K562 (cell line): ENCODE results near the gene SERPINA5. TPM values are rescaled to one million over a fixed set of nuclear protein-coding genes. Genes with fewer than 3 reads are reported as not detected.

ENCODE experiments used
- MGA ChIP-seq: fragments of 450-650 bp; IDR thresholded peaks from 2 replicates; pipeline ENCODE4 v1.6.1; 2016; ENCODE audit warnings: mild to moderate bottlenecking, moderate library complexity
- MLLT1 ChIP-seq, 2 experiments: fragments of 450-650 bp; IDR thresholded peaks; 2 replicates each; pipeline ENCODE4 v1.6.1; 2016
- RFX1 ChIP-seq: fragments of 450-650 bp; IDR thresholded peaks from 2 replicates; pipeline ENCODE4 v1.6.1; 2016; ENCODE audit warnings: mild to moderate bottlenecking, moderate library complexity
- polyA plus RNA-seq, 8 experiments: library from polyadenylated mRNA; depleted of rRNA in 4 of 8; stranded (reverse) in 5 of 8; unstranded in 3 of 8; fragments of >200 nt; fragmentation: Nextera tagmentation in 2 of 8; fragmentation: Illumina TruSeq in 1 of 8; extraction: Ambion mirVana in 2 of 8; extraction: Trizol in 1 of 8; gene quantifications; 2 replicates each; pipeline versions ENCODE4 v1.2.1 to v1.2.3, GENCODE V29; 2011 to 2014; ENCODE audit warnings: inconsistent platforms in 1 of 8, missing spikeins in 1 of 8
- total RNA-seq, 7 experiments: library from RNA; depleted of rRNA in 6 of 7; stranded (reverse); fragments of >200 nt in 6 of 7; fragmentation: Illumina TruSeq in 2 of 7; extraction: Trizol in 2 of 7; gene quantifications; 2 replicates each; pipeline versions ENCODE4 v1.2.1 to v1.2.3, GENCODE V29; 2011 to 2021; ENCODE audit warnings: low replicate concordance in 1 of 7
- TF ChIP-seq, protein P1 (sequence below): fragments of 450-650 bp; IDR thresholded peaks from 2 replicates; pipeline ENCODE4 v1.6.1; 2016; ENCODE audit warnings: mild to moderate bottlenecking

Gene SERPINA5
- total and polyA plus RNA-seq, 9 of the 15 experiments (the other 6 are each of a cell fraction or from before 2014, with no cell fraction given): 0.38 TPM; not detected in 8

GRCh38 chr14:94560291-94560665, 20.9 kb upstream of the SERPINA5 start (continued):
- TF ChIP-seq, protein P1, sequence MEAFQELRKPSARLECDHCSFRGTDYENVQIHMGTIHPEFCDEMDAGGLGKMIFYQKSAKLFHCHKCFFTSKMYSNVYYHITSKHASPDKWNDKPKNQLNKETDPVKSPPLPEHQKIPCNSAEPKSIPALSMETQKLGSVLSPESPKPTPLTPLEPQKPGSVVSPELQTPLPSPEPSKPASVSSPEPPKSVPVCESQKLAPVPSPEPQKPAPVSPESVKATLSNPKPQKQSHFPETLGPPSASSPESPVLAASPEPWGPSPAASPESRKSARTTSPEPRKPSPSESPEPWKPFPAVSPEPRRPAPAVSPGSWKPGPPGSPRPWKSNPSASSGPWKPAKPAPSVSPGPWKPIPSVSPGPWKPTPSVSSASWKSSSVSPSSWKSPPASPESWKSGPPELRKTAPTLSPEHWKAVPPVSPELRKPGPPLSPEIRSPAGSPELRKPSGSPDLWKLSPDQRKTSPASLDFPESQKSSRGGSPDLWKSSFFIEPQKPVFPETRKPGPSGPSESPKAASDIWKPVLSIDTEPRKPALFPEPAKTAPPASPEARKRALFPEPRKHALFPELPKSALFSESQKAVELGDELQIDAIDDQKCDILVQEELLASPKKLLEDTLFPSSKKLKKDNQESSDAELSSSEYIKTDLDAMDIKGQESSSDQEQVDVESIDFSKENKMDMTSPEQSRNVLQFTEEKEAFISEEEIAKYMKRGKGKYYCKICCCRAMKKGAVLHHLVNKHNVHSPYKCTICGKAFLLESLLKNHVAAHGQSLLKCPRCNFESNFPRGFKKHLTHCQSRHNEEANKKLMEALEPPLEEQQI: no peak
- TF ChIP-seq RFX1 (no peak), MLLT1 (IDR thresholded peaks at IDR 0.05) (no peak), MGA (no peak)
